ENCODE data around the gene PLB1.

Gene PLB1

DNA sequence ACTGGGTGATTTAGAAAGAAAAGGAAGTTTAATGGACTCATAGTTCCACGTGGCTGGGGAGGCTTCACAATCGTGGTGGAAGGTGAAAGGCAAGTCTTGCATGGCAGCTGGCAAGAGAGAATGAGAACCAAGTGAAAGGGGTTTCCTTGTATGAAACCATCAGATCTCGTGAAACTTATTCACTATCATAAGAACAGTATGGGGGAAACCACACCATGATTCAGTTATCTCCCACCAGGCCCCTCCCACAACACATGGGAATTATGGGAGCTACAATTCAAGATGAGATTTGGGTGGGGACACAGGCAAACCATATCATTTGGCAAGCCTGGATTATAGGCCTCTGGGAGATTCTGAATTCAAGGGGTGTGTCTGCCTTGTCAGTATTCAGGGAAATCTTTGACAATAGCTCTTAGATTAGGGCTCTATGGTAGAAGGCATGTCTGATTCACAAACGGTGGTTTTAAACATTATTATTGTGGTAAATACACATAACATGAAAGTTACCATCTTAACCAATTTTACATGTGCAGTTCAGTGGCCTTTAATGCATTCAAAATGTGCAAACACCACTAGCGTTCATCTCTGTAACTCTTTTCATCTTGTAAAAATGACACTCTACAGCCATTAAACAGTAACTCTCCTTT, 15.3 kb upstream of the PLB1 start:
- Histone ChIP-seq H3K4me1 (no peaks in the 10 kb centered on the region), H3K79me2 (no peaks in the 10 kb centered on the region), H3K27me3 (ENCODE audit: control insufficient read depth, insufficient read depth, low read length) (no peaks in the 10 kb centered on the region), H3K9me3 (ENCODE audit: control insufficient read depth, low read length) (no peaks in the 10 kb centered on the region), H3K9ac (no peak overlapping the region), H3K4me2 (ENCODE audit: low read length) (no peak overlapping the region), H3K4me3 (ENCODE audit: low read depth, low read length) (no peak overlapping the region), H2AFZ (no peak overlapping the region), H3K36me3 (ENCODE audit: control insufficient read depth, insufficient read depth, low read length) (no peaks in the 10 kb centered on the region), H3K27ac (no peak overlapping the region)
- TF ChIP-seq, protein P1, sequence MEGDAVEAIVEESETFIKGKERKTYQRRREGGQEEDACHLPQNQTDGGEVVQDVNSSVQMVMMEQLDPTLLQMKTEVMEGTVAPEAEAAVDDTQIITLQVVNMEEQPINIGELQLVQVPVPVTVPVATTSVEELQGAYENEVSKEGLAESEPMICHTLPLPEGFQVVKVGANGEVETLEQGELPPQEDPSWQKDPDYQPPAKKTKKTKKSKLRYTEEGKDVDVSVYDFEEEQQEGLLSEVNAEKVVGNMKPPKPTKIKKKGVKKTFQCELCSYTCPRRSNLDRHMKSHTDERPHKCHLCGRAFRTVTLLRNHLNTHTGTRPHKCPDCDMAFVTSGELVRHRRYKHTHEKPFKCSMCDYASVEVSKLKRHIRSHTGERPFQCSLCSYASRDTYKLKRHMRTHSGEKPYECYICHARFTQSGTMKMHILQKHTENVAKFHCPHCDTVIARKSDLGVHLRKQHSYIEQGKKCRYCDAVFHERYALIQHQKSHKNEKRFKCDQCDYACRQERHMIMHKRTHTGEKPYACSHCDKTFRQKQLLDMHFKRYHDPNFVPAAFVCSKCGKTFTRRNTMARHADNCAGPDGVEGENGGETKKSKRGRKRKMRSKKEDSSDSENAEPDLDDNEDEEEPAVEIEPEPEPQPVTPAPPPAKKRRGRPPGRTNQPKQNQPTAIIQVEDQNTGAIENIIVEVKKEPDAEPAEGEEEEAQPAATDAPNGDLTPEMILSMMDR (IDR thresholded peaks at IDR 0.05): no peak

DNA sequence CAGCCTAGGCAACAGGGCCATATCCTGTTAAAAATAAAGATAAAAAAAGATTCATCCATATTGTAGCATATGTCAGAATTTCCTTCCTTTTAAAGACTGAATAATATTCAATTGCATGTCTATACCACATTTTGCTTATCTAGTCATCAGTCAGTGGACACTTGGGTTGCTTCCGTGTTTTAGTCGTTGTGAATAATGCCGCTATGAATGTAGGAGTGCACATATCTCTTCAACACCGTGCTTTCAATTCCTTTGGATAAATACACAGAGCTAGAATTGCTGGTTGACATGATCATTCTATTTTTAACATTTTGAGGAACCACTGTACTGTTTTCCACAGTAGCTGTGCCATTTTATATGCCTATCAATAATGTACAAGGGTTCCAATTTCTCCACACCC, 14.0 kb upstream of the PLB1 start:
- Histone ChIP-seq H3K4me1 (no peaks in the 10 kb centered on the region), H3K27ac (no peak overlapping the region), H3K79me2 (no peaks in the 10 kb centered on the region), H3K27me3 (ENCODE audit: control insufficient read depth, insufficient read depth, low read length) (no peaks in the 10 kb centered on the region), H3K9ac (no peak overlapping the region), H3K36me3 (ENCODE audit: control insufficient read depth, insufficient read depth, low read length) (no peaks in the 10 kb centered on the region), H3K4me2 (ENCODE audit: low read length) (no peak overlapping the region), H2AFZ (no peak overlapping the region), H3K9me3 (ENCODE audit: control insufficient read depth, low read length) (no peaks in the 10 kb centered on the region), H3K4me3 (ENCODE audit: low read depth, low read length) (no peak overlapping the region)
- TF ChIP-seq, protein P1 (IDR thresholded peaks at IDR 0.05): no peak

DNA sequence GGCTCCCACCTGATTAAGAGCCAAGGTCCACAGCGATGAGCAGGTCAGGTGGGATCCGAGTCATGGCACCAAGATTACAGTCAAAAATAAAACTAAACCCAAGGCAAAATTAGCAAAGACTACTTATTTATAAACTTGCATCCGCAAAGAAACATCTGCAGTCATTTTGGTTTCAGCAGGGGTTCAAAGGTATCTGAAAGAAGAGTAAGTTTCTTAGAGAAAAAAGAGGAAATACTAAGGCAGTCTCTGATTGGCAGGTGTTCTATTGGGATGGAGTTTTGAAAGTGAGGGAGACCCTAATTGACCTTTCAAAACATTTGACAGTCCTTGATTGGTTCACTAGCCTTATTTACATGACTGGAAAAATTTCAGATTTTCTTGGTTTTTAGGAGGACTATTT, 11.0 kb upstream of the PLB1 start:
- H3K4me3 ChIP-seq (ENCODE audit: low read depth, low read length): no peak overlapping the region
- no peak overlapping the region for H3K27ac ChIP-seq
- H3K4me1 ChIP-seq: no peaks in the 10 kb centered on the region
- H3K79me2 ChIP-seq: no peaks in the 10 kb centered on the region
- H3K4me2 ChIP-seq (ENCODE audit: low read length): no peak overlapping the region
- H3K9ac ChIP-seq: no peak overlapping the region
- no peaks in the 10 kb centered on the region for H3K27me3 ChIP-seq (ENCODE audit: control insufficient read depth, insufficient read depth, low read length)
- H2AFZ ChIP-seq: no peak overlapping the region
- H3K9me3 ChIP-seq (ENCODE audit: control insufficient read depth, low read length): no peaks in the 10 kb centered on the region
- TF ChIP-seq, protein P1 (IDR thresholded peaks at IDR 0.05): no peak
- H3K36me3 ChIP-seq (ENCODE audit: control insufficient read depth, insufficient read depth, low read length): no peaks in the 10 kb centered on the region

DNA sequence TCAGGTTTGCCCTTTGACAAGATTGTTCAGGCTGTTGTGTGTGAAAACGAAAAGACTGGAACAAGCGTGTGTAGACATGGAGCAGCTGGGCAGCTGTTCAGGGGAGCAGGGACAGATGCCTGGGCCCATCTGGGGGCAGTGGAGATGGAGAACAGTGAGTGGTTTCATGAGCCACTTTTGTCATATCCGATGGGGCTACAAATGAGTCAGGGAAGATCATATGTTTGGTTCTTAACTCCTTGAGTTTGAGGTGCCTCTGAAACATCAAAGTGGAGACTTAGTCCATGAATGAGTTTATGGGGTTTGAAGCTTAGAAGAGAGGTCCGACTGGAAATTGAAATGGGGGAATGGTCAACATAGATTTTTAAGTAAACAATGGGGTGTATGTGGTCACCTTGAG, 9.3 kb upstream of the PLB1 start:
- Histone ChIP-seq H3K4me2 (ENCODE audit: low read length) (no peak overlapping the region), H3K4me3 (ENCODE audit: low read depth, low read length) (no peak overlapping the region), H3K27ac (no peak overlapping the region), H3K9me3 (ENCODE audit: control insufficient read depth, low read length) (no peaks in the 10 kb centered on the region), H2AFZ (no peak overlapping the region), H3K27me3 (ENCODE audit: control insufficient read depth, insufficient read depth, low read length) (no peaks in the 10 kb centered on the region), H3K4me1 (no peaks in the 10 kb centered on the region), H3K9ac (no peak overlapping the region), H3K79me2 (no peaks in the 10 kb centered on the region), H3K36me3 (ENCODE audit: control insufficient read depth, insufficient read depth, low read length) (no peaks in the 10 kb centered on the region)
- TF ChIP-seq, protein P1 (IDR thresholded peaks at IDR 0.05): no peak

DNA sequence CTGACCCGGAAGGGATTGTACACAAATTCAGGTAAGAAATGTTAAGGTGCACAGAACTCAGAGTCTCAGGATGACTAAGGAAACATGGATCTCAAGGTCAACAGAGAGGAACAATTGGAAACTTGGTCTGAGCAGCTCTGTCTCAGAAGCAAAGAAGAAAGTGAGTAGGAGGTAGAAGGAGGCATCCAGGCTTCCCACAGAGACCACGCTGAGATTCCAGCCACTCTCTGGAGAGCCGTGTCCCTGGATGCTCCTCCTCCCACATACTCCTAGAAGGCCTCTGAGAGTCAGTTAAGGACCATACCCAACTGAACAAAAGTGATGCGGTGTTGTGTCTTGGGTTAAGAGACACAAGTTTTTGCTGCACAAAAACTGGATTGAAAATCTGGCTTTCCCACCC, 8.6 kb upstream of the PLB1 start:
- H3K4me3 ChIP-seq (ENCODE audit: low read depth, low read length): no peak overlapping the region
- no peaks in the 10 kb centered on the region for H3K9me3 ChIP-seq (ENCODE audit: control insufficient read depth, low read length)
- no peak overlapping the region for H3K4me2 ChIP-seq (ENCODE audit: low read length)
- H3K27ac ChIP-seq: no peak overlapping the region
- H3K36me3 ChIP-seq (ENCODE audit: control insufficient read depth, insufficient read depth, low read length): no peaks in the 10 kb centered on the region
- TF ChIP-seq, protein P1 (IDR thresholded peaks at IDR 0.05): no peak
- H2AFZ ChIP-seq: no peak overlapping the region
- no peaks in the 10 kb centered on the region for H3K79me2 ChIP-seq
- no peaks in the 10 kb centered on the region for H3K4me1 ChIP-seq
- no peaks in the 10 kb centered on the region for H3K27me3 ChIP-seq (ENCODE audit: control insufficient read depth, insufficient read depth, low read length)
- H3K9ac ChIP-seq: no peak overlapping the region

Measured in parathyroid adenoma (tissue), 2 donors.